ENCODE measurements around the gene CLMN. TPM values are rescaled to one million over a fixed set of nuclear protein-coding genes. Genes with fewer than 3 reads are reported as not detected.

CLMN gene
- total RNA-seq, 3 donors from 2014 or later (not counting 1 experiment from before 2014, with no cell fraction given), result 0.80 to 2.0 (median 1.8) TPM

GRCh38 chr14:95237958-95238340 lies 81.8 kb downstream of the CLMN start:
- ATAC-seq (no peak), DNase-seq (no peak)
- Mint-ChIP-seq H3K4me1 (no peaks in the 10 kb centered on the region), H3K27ac (no peak overlapping the region), H3K27me3 (ENCODE audit: low read depth in 2 of 2) (peaks cover 0 to 9% of the 10 kb centered on the region in 2 donors), H3K9me3 (no peaks in the 10 kb centered on the region), H3K4me3 (no peak overlapping the region), H3K36me3 (no peaks in the 10 kb centered on the region)
- H3K4me1 ChIP-seq (ENCODE audit: control insufficient read depth, insufficient read depth, low read length), result no peaks in the 10 kb centered on the region
- H3K36me3 ChIP-seq (ENCODE audit: control insufficient read depth, insufficient read depth, low read length), result no peaks in the 10 kb centered on the region
- TF ChIP-seq, protein P1, sequence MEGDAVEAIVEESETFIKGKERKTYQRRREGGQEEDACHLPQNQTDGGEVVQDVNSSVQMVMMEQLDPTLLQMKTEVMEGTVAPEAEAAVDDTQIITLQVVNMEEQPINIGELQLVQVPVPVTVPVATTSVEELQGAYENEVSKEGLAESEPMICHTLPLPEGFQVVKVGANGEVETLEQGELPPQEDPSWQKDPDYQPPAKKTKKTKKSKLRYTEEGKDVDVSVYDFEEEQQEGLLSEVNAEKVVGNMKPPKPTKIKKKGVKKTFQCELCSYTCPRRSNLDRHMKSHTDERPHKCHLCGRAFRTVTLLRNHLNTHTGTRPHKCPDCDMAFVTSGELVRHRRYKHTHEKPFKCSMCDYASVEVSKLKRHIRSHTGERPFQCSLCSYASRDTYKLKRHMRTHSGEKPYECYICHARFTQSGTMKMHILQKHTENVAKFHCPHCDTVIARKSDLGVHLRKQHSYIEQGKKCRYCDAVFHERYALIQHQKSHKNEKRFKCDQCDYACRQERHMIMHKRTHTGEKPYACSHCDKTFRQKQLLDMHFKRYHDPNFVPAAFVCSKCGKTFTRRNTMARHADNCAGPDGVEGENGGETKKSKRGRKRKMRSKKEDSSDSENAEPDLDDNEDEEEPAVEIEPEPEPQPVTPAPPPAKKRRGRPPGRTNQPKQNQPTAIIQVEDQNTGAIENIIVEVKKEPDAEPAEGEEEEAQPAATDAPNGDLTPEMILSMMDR (IDR thresholded peaks at IDR 0.05), result no peak
- 88% methylated on average over 11 of the region's 11 CpGs for WGBS (ENCODE audit: insufficient coverage)
- H3K27ac ChIP-seq (ENCODE audit: low read length), result no peak overlapping the region
- H3K4me3 ChIP-seq (ENCODE audit: low read length), result no peak overlapping the region
- no peaks in the 10 kb centered on the region for H3K27me3 ChIP-seq (ENCODE audit: control insufficient read depth, insufficient read depth, low read length)
- intact Hi-C loops (cut with micrococcal nuclease), result no loop called here
- no peaks in the 10 kb centered on the region for H3K9me3 ChIP-seq (ENCODE audit: control insufficient read depth, insufficient read depth, low read length)

DNA sequence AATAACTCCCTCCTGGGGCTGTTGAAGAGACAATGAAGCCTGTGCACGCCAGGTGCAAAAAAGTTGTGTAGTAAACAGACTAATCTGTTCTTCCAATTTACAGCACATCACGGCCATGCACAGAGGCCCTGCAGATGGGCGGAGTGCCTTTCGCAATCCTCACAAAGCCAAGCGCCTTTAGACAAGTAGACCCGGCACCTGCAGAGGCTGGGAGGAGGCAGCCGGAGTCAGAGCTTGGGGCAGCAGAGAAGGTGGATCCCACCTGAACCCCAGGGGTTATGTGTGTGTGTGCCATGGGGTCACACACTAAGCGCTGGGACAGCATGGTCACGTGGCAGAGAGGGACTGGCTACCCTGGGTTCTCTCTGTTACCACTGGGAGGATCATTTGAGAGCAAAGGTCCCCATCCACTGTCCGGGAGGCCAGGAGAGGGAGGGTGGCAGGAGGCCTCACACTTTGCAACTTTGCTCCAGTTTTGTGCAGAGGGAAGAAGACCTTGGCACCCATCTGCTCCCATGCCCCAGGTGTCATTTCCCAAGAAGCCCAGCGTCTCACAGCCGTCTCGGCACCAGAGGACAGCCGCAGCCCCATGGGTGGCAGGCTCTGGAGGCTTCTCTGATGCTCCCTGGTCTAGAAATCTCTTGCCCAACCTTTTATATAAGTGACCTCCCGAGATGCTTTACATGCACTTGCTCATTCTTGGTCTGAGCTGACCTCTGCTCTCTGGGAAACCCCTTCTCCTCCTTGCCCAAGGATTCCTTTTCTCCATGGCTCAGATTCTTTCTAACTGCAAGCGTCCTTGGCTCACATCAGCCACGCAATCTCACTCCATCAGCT lies 82.4 kb downstream of the CLMN start:
- no peak overlapping the region for H3K27ac Mint-ChIP-seq
- no peak for DNase-seq
- TF ChIP-seq, protein P1 (IDR thresholded peaks at IDR 0.05), result no peak
- no peaks in the 10 kb centered on the region for H3K4me1 ChIP-seq (ENCODE audit: control insufficient read depth, insufficient read depth, low read length)
- ATAC-seq, result no peak
- H3K36me3 Mint-ChIP-seq, result no peaks in the 10 kb centered on the region
- H3K4me1 Mint-ChIP-seq, result no peaks in the 10 kb centered on the region
- H3K27me3 ChIP-seq (ENCODE audit: control insufficient read depth, insufficient read depth, low read length), result no peaks in the 10 kb centered on the region
- H3K4me3 Mint-ChIP-seq, result no peak overlapping the region
- H3K27ac ChIP-seq (ENCODE audit: low read length), result no peak overlapping the region
- H3K4me3 ChIP-seq (ENCODE audit: low read length), result no peak overlapping the region
- no peaks in the 10 kb centered on the region for H3K9me3 ChIP-seq (ENCODE audit: control insufficient read depth, insufficient read depth, low read length)
- peaks cover 0 to 9% of the 10 kb centered on the region in 2 donors for H3K27me3 Mint-ChIP-seq (ENCODE audit: low read depth in 2 of 2)
- intact Hi-C loops (cut with micrococcal nuclease), result no loop called here
- no peaks in the 10 kb centered on the region for H3K9me3 Mint-ChIP-seq
- WGBS (ENCODE audit: insufficient coverage), result 94% methylated on average over 17 of the region's 17 CpGs
- no peaks in the 10 kb centered on the region for H3K36me3 ChIP-seq (ENCODE audit: control insufficient read depth, insufficient read depth, low read length)

- Histone ChIP-seq H3K36me3 (ENCODE audit: control insufficient read depth, insufficient read depth, low read length) (no peaks in the 10 kb centered on the region), H3K9me3 (ENCODE audit: control insufficient read depth, insufficient read depth, low read length) (no peaks in the 10 kb centered on the region), H3K4me3 (ENCODE audit: low read length) (no peak overlapping the region), H3K27me3 (ENCODE audit: control insufficient read depth, insufficient read depth, low read length) (no peaks in the 10 kb centered on the region), H3K27ac (ENCODE audit: low read length) (no peak overlapping the region), H3K4me1 (ENCODE audit: control insufficient read depth, insufficient read depth, low read length) (no peaks in the 10 kb centered on the region)
- Mint-ChIP-seq H3K4me3 (no peak overlapping the region), H3K27me3 (ENCODE audit: low read depth in 2 of 2) (peaks cover 0 to 9% of the 10 kb centered on the region in 2 donors), H3K9me3 (no peaks in the 10 kb centered on the region), H3K27ac (no peak overlapping the region), H3K36me3 (no peaks in the 10 kb centered on the region), H3K4me1 (no peaks in the 10 kb centered on the region)
- intact Hi-C loops (cut with micrococcal nuclease), result no loop called here
- no peak for ATAC-seq
- no peak for DNase-seq
- WGBS (ENCODE audit: insufficient coverage), result 83% methylated on average over 12 of the region's 12 CpGs
- TF ChIP-seq, protein P1 (IDR thresholded peaks at IDR 0.05), result no peak
Measured at GRCh38 chr14:95236221-95236620, 83.5 kb downstream of the CLMN start.

DNA sequence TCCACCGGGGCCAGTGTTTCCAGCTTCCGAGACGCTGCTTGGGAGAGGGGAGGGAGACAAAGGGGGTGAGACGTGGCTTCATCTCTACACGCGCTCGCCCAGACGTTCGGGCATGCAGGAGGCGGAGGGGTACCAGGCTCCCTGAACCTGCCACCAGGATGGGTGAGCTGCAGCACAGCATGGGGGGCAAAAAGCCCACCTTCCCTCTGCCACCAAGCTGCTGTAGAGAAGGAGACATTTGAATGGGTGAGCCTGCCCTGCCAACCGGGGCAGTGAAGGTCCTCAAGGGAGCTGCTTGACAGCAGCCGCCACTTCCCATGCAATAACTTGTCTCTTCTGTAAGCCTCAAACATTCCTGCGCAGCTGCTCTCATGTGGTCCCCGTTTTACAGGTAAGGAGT lies 83.9 kb downstream of the CLMN start:
- Mint-ChIP-seq H3K36me3 (no peaks in the 10 kb centered on the region), H3K9me3 (no peaks in the 10 kb centered on the region), H3K4me1 (no peaks in the 10 kb centered on the region), H3K27me3 (ENCODE audit: low read depth in 2 of 2) (peaks cover 0 to 9% of the 10 kb centered on the region in 2 donors), H3K27ac (no peak overlapping the region), H3K4me3 (no peak overlapping the region)
- no peak for ATAC-seq
- H3K9me3 ChIP-seq (ENCODE audit: control insufficient read depth, insufficient read depth, low read length), result no peaks in the 10 kb centered on the region
- no peak overlapping the region for H3K27ac ChIP-seq (ENCODE audit: low read length)
- intact Hi-C loops (cut with micrococcal nuclease), result no loop called here
- no peak overlapping the region for H3K4me3 ChIP-seq (ENCODE audit: low read length)
- no peaks in the 10 kb centered on the region for H3K4me1 ChIP-seq (ENCODE audit: control insufficient read depth, insufficient read depth, low read length)
- no peaks in the 10 kb centered on the region for H3K27me3 ChIP-seq (ENCODE audit: control insufficient read depth, insufficient read depth, low read length)
- TF ChIP-seq, protein P1 (IDR thresholded peaks at IDR 0.05), result no peak
- DNase-seq, result no peak
- 95% methylated on average over 14 of the region's 14 CpGs for WGBS (ENCODE audit: insufficient coverage)
- no peaks in the 10 kb centered on the region for H3K36me3 ChIP-seq (ENCODE audit: control insufficient read depth, insufficient read depth, low read length)

Measured in natural killer cell (primary cell).